ENCODE results near the gene NMRAL1. TPM values are rescaled to one million over a fixed set of nuclear protein-coding genes. Genes with fewer than 3 reads are reported as not detected.

NMRAL1 gene
- total RNA-seq, 2 donors from 2014 or later = 56.9 to 75.2 TPM

DNA sequence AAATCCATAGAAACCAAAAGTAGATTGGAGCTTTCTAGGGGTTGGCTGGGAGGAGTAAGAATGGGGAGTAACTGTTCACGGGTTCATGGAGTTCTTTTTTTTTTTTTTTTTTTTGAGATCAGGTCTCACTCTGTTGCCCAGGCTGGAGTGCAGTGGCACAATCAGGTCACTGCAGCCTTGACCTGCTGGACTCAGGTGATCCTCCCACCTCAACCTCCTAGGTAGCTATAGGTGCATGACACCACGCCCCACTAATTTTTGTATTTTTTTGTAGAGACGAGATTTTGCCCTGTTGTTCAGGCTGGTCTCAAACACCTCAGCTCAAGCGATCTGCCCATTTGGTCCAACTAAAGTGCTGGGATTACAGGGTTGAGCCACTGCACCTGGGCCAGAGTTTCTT lies 1.5 kb downstream of the NMRAL1 start:
- no peak for DNase-seq
- H3K36me3 ChIP-seq (ENCODE audit: control insufficient read depth, insufficient read depth, low read length) = peaks cover 5% of the 10 kb centered on the region
- H3K4me1 ChIP-seq (ENCODE audit: control insufficient read depth, insufficient read depth, low read length) = no peaks in the 10 kb centered on the region
- peaks cover 7% of the 10 kb centered on the region for H3K9me3 ChIP-seq (ENCODE audit: control insufficient read depth, low read length)
- no peak overlapping the region for H3K27ac Mint-ChIP-seq
- H3K27ac ChIP-seq (ENCODE audit: low read depth, low read length) = no peak overlapping the region
- TF ChIP-seq, protein P1, sequence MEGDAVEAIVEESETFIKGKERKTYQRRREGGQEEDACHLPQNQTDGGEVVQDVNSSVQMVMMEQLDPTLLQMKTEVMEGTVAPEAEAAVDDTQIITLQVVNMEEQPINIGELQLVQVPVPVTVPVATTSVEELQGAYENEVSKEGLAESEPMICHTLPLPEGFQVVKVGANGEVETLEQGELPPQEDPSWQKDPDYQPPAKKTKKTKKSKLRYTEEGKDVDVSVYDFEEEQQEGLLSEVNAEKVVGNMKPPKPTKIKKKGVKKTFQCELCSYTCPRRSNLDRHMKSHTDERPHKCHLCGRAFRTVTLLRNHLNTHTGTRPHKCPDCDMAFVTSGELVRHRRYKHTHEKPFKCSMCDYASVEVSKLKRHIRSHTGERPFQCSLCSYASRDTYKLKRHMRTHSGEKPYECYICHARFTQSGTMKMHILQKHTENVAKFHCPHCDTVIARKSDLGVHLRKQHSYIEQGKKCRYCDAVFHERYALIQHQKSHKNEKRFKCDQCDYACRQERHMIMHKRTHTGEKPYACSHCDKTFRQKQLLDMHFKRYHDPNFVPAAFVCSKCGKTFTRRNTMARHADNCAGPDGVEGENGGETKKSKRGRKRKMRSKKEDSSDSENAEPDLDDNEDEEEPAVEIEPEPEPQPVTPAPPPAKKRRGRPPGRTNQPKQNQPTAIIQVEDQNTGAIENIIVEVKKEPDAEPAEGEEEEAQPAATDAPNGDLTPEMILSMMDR (conservative IDR thresholded peaks at IDR 0.05) = no peak
- 56 to 72% methylated on average over 3 to 4 of the region's 4 CpGs for WGBS, 2 experiments (ENCODE audit: insufficient coverage in 1 of 2, insufficient read length in 1 of 2)
- H3K27me3 ChIP-seq (ENCODE audit: control insufficient read depth, insufficient read depth, low read length, poor library complexity, severe bottlenecking) = no peaks in the 10 kb centered on the region
- peaks cover 3% of the 10 kb centered on the region for H3K4me1 Mint-ChIP-seq
- no peak overlapping the region for H3K4me3 ChIP-seq (ENCODE audit: low read length)
- no peak overlapping the region for H3K9ac ChIP-seq (ENCODE audit: extremely low read depth, low read length, poor library complexity, severe bottlenecking)
- peaks cover 12% of the 10 kb centered on the region for H3K9me3 Mint-ChIP-seq
- peak overlapping the region; percentile 68 for H3K4me3 Mint-ChIP-seq
- peaks cover 18% of the 10 kb centered on the region for H3K36me3 Mint-ChIP-seq (ENCODE audit: low read depth)
- peaks cover 6% of the 10 kb centered on the region for H3K27me3 Mint-ChIP-seq (ENCODE audit: insufficient read depth)

- no peak overlapping the region for H3K27ac Mint-ChIP-seq
- H3K4me3 Mint-ChIP-seq = no peak overlapping the region
- Histone ChIP-seq H3K36me3 (ENCODE audit: control insufficient read depth, insufficient read depth, low read length) (peaks cover 10% of the 10 kb centered on the region), H3K27ac (ENCODE audit: low read depth, low read length) (no peak overlapping the region), H3K4me3 (ENCODE audit: low read length) (no peak overlapping the region), H3K9ac (ENCODE audit: extremely low read depth, low read length, poor library complexity, severe bottlenecking) (no peak overlapping the region), H3K27me3 (ENCODE audit: control insufficient read depth, insufficient read depth, low read length, poor library complexity, severe bottlenecking) (no peaks in the 10 kb centered on the region), H3K4me1 (ENCODE audit: control insufficient read depth, insufficient read depth, low read length) (no peaks in the 10 kb centered on the region), H3K9me3 (ENCODE audit: control insufficient read depth, low read length) (peaks cover 7% of the 10 kb centered on the region)
- 91 to 94% methylated on average over 5 of the region's 5 CpGs for WGBS, 2 experiments (ENCODE audit: insufficient coverage in 1 of 2, insufficient read length in 1 of 2)
- peaks cover 20% of the 10 kb centered on the region for H3K36me3 Mint-ChIP-seq (ENCODE audit: low read depth)
- peaks cover 12% of the 10 kb centered on the region for H3K9me3 Mint-ChIP-seq
- H3K27me3 Mint-ChIP-seq (ENCODE audit: insufficient read depth) = peaks cover 6% of the 10 kb centered on the region
- TF ChIP-seq, protein P1 (conservative IDR thresholded peaks at IDR 0.05) = no peak
- DNase-seq = no peak
- H3K4me1 Mint-ChIP-seq = peaks cover 2% of the 10 kb centered on the region
Measured at GRCh38 chr16:4471869-4472268, 2.6 kb downstream of the NMRAL1 start.

GRCh38 chr16:4468972-4469371 lies 5.5 kb downstream of the NMRAL1 start:
- Mint-ChIP-seq H3K36me3 (ENCODE audit: low read depth) (peaks cover 32% of the 10 kb centered on the region), H3K9me3 (no peaks in the 10 kb centered on the region), H3K4me3 (no peak overlapping the region), H3K27me3 (ENCODE audit: insufficient read depth) (no peaks in the 10 kb centered on the region), H3K27ac (no peak overlapping the region), H3K4me1 (peaks cover 2% of the 10 kb centered on the region)
- WGBS, 2 experiments (ENCODE audit: insufficient coverage in 1 of 2, insufficient read length in 1 of 2) = 96% methylated on average over 7 to 10 of the region's 10 CpGs
- Histone ChIP-seq H3K9ac (ENCODE audit: extremely low read depth, low read length, poor library complexity, severe bottlenecking) (no peak overlapping the region), H3K27me3 (ENCODE audit: control insufficient read depth, insufficient read depth, low read length, poor library complexity, severe bottlenecking) (no peaks in the 10 kb centered on the region), H3K27ac (ENCODE audit: low read depth, low read length) (no peak overlapping the region), H3K4me1 (ENCODE audit: control insufficient read depth, insufficient read depth, low read length) (no peaks in the 10 kb centered on the region), H3K36me3 (ENCODE audit: control insufficient read depth, insufficient read depth, low read length) (peaks cover 29% of the 10 kb centered on the region), H3K9me3 (ENCODE audit: control insufficient read depth, low read length) (no peaks in the 10 kb centered on the region), H3K4me3 (ENCODE audit: low read length) (no peak overlapping the region)
- DNase-seq = no peak
- TF ChIP-seq, protein P1 (conservative IDR thresholded peaks at IDR 0.05) = no peak

Measured in endodermal cell (in vitro differentiated cells).